HEK293 (cell line): ENCODE results near the gene RPL27.

Experiments
- CTCF ChIA-PET: fragments of 350-600 bp; formaldehyde crosslinking; extraction: SDS; loops from one replicate; lab custom pipeline; 2021; ENCODE audit warnings: antibody characterized with exemption; lab: Yijun Ruan, JAX
- POLR2A ChIA-PET: fragments of 300-600 bp; formaldehyde crosslinking; extraction: SDS; loops from one replicate; lab custom pipeline; 2020; ENCODE audit warnings: antibody characterized with exemption, inconsistent platforms; lab: Yijun Ruan, JAX
- H3K27ac ChIP-seq: fragments of 200-500 bp; sonication (Bioruptor generic); 2 replicates; pipeline ENCODE4 v1.5.1; 2014; ENCODE audit warnings: low read depth, low read length, control low read depth, inconsistent platforms; ENCODE audit errors: extremely low read depth
- H3K36me3 ChIP-seq, 2 experiments: fragments of 200-500 bp in 1 of 2; sonication (Bioruptor generic) in 1 of 2; 1 replicate in 1 of 2; 2 replicates in 1 of 2; pipeline ENCODE4 v1.5.1; 2014 to 2017; ENCODE audit warnings: inconsistent platforms in 2 of 2, low read length in 2 of 2; ENCODE audit not compliant: control insufficient read depth in 2 of 2, insufficient read depth in 1 of 2
- H3K4me1 ChIP-seq: fragments of 200-500 bp; sonication (Bioruptor generic); 2 replicates; pipeline ENCODE4 v1.5.1; 2014; ENCODE audit warnings: mild to moderate bottlenecking, low read length, inconsistent platforms; ENCODE audit not compliant: control insufficient read depth, insufficient read depth
- H3K4me3 ChIP-seq: 2 replicates; pipeline ENCODE4 v1.5.1; 2011; ENCODE audit warnings: low read depth, mild to moderate bottlenecking, control low read depth, low read length, moderate library complexity
- H3K9me3 ChIP-seq: fragments of 200-500 bp; sonication (Bioruptor generic); 2 replicates; pipeline ENCODE4 v1.5.1; 2014; ENCODE audit warnings: low read depth, low read length, inconsistent platforms; ENCODE audit not compliant: control insufficient read depth, insufficient read depth
- GFI1B ChIP-seq: fragments of 450-650 bp; formaldehyde crosslinking; IDR thresholded peaks from 2 replicates; pipeline ENCODE4 v1.5.1; 2016; ENCODE audit warnings: missing biosample characterization, missing genetic modification characterization
- ZNF19 ChIP-seq: fragments of 450-650 bp; formaldehyde crosslinking; IDR thresholded peaks from 2 replicates; pipeline ENCODE4; 2016; ENCODE audit warnings: missing biosample characterization, missing genetic modification characterization, low read depth
- ZNF302 ChIP-seq: fragments of 450-650 bp; formaldehyde crosslinking; IDR thresholded peaks from 2 replicates; pipeline ENCODE4 v1.5.1; 2016; ENCODE audit warnings: missing biosample characterization, missing genetic modification characterization, low read depth
- ZNF335 ChIP-seq: fragments of 450-650 bp; formaldehyde crosslinking; conservative IDR thresholded peaks from 2 replicates; pipeline ENCODE4 v1.5.1; 2016; ENCODE audit warnings: missing biosample characterization, missing genetic modification characterization
- ZNF398 ChIP-seq: fragments of 450-650 bp; formaldehyde crosslinking; IDR thresholded peaks from 2 replicates; pipeline ENCODE4 v1.5.1; 2017; ENCODE audit warnings: missing biosample characterization, missing genetic modification characterization
- ZNF518A ChIP-seq: fragments of 450-650 bp; formaldehyde crosslinking; conservative IDR thresholded peaks from 2 replicates; pipeline ENCODE4 v1.5.1; 2016; ENCODE audit warnings: low read depth, missing biosample characterization, missing genetic modification characterization
- ZNF530 ChIP-seq: fragments of 450-650 bp; formaldehyde crosslinking; IDR thresholded peaks from 2 replicates; pipeline ENCODE4 v1.5.1; 2016; ENCODE audit warnings: low read depth, missing biosample characterization, missing genetic modification characterization
- ZNF560 ChIP-seq: fragments of 450-650 bp; formaldehyde crosslinking; IDR thresholded peaks from 2 replicates; pipeline ENCODE4 v1.5.1; 2017; ENCODE audit warnings: missing biosample characterization, missing genetic modification characterization, borderline replicate concordance
- ZNF664 ChIP-seq: fragments of 450-650 bp; formaldehyde crosslinking; IDR thresholded peaks from 2 replicates; pipeline ENCODE4 v1.5.1; 2016; ENCODE audit warnings: missing biosample characterization, missing genetic modification characterization
- ZNF677 ChIP-seq: fragments of 450-650 bp; IDR thresholded peaks from 2 replicates; pipeline ENCODE4 v1.5.0; 2018; ENCODE audit warnings: missing biosample characterization, mild to moderate bottlenecking, missing genetic modification characterization, moderate library complexity
- TF ChIP-seq, protein P1 (sequence below): fragments of 450-650 bp; formaldehyde crosslinking; IDR thresholded peaks from 2 replicates; pipeline ENCODE4 v1.5.1; 2016; ENCODE audit warnings: missing biosample characterization, missing genetic modification characterization
- TF ChIP-seq, protein P2 (sequence below): fragments of 450-650 bp; formaldehyde crosslinking; IDR thresholded peaks from 2 replicates; pipeline ENCODE4 v1.5.1; 2016; ENCODE audit warnings: missing biosample characterization, missing genetic modification characterization
- TF ChIP-seq, protein P3 (sequence below): fragments of 450-650 bp; formaldehyde crosslinking; IDR thresholded peaks from 2 replicates; pipeline ENCODE4 v1.5.1; 2016; ENCODE audit warnings: missing biosample characterization, missing genetic modification characterization

Gene RPL27

DNA sequence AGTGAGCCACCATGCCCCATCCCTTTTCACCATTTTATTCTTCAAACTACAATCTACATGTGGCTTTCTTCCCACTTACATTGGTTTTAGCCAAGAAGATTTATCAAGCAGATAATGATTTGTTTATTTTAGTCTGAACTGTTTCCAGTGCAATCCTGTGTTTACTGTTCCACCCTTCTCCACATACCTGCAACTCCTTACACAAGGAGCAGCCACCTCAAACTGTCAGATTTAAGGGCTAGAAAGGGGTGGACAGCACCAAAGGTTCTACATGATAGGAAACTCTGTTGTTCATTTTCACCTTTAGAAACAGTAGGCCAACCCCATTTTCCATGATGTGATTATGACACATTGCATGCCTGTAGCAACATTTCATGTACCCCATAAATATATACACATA is 16.0 kb upstream of the RPL27 start:
- Histone ChIP-seq H3K36me3 (peaks cover 17 to 27% of the 10 kb centered on the region in 2 experiments), H3K27ac (no peak overlapping the region), H3K4me1 (peaks cover 10% of the 10 kb centered on the region), H3K9me3 (no peaks in the 10 kb centered on the region), H3K4me3 (no peak overlapping the region)
- TF ChIP-seq ZNF518A (no peak), ZNF530 (tag by site-specific recombination) (no peak), ZNF664 (tag by site-specific recombination) (no peak), ZNF302 (tag by site-specific recombination) (no peak), ZNF677 (tag by site-specific recombination) (no peak), ZNF335 (no peak), ZNF398 (tag by site-specific recombination) (no peak), ZNF19 (tag by site-specific recombination) (no peak), ZNF560 (no peak), GFI1B (tag by site-specific recombination) (no peak)
- TF ChIP-seq, protein P1, sequence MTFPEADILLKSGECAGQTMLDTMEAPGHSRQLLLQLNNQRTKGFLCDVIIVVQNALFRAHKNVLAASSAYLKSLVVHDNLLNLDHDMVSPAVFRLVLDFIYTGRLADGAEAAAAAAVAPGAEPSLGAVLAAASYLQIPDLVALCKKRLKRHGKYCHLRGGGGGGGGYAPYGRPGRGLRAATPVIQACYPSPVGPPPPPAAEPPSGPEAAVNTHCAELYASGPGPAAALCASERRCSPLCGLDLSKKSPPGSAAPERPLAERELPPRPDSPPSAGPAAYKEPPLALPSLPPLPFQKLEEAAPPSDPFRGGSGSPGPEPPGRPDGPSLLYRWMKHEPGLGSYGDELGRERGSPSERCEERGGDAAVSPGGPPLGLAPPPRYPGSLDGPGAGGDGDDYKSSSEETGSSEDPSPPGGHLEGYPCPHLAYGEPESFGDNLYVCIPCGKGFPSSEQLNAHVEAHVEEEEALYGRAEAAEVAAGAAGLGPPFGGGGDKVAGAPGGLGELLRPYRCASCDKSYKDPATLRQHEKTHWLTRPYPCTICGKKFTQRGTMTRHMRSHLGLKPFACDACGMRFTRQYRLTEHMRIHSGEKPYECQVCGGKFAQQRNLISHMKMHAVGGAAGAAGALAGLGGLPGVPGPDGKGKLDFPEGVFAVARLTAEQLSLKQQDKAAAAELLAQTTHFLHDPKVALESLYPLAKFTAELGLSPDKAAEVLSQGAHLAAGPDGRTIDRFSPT (tag by site-specific recombination) = no peak
- TF ChIP-seq, protein P2, sequence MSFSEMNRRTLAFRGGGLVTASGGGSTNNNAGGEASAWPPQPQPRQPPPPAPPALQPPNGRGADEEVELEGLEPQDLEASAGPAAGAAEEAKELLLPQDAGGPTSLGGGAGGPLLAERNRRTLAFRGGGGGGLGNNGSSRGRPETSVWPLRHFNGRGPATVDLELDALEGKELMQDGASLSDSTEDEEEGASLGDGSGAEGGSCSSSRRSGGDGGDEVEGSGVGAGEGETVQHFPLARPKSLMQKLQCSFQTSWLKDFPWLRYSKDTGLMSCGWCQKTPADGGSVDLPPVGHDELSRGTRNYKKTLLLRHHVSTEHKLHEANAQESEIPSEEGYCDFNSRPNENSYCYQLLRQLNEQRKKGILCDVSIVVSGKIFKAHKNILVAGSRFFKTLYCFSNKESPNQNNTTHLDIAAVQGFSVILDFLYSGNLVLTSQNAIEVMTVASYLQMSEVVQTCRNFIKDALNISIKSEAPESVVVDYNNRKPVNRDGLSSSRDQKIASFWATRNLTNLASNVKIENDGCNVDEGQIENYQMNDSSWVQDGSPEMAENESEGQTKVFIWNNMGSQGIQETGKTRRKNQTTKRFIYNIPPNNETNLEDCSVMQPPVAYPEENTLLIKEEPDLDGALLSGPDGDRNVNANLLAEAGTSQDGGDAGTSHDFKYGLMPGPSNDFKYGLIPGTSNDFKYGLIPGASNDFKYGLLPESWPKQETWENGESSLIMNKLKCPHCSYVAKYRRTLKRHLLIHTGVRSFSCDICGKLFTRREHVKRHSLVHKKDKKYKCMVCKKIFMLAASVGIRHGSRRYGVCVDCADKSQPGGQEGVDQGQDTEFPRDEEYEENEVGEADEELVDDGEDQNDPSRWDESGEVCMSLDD (tag by site-specific recombination) = no peak
- TF ChIP-seq, protein P3, sequence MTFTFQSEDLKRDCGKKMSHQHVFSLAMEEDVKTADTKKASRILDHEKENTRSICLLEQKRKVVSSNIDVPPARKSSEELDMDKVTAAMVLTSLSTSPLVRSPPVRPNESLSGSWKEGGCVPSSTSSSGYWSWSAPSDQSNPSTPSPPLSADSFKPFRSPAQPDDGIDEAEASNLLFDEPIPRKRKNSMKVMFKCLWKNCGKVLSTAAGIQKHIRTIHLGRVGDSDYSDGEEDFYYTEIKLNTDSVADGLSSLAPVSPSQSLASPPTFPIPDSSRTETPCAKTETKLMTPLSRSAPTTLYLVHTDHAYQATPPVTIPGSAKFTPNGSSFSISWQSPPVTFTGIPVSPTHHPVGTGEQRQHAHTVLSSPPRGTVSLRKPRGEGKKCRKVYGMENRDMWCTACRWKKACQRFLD (tag by site-specific recombination) = no peak
- POLR2A ChIA-PET = interaction anchor here (0.6 to 4.2 kb wide), 4 partner anchors 15 to 385 kb away, joined by 3 to 26 read pairs (median 5); partner anchors contain the start of gene RPL27
- CTCF ChIA-PET = no interaction called here
